Transverse colon (tissue), 4 donors: ENCODE data around the gene HUS1B.

ENCODE experiments used
- POLR2A ChIP-seq: fragments of 450-650 bp; IDR thresholded peaks from one replicate; pipeline ENCODE4 v1.6.1; 2016; ENCODE audit warnings: antibody characterized with exemption, mild to moderate bottlenecking, moderate library complexity
- POLR2AphosphoS5 ChIP-seq, 3 donors: sonication (generic); formaldehyde crosslinking; IDR thresholded peaks; one replicate each; pipeline ENCODE4 v1.6.1; 2016; ENCODE audit warnings: antibody characterized with exemption in 3 of 3
- TF ChIP-seq, protein P1 (sequence below), 5 experiments: fragments of 200-600 bp in 3 of 5; fragments of 450-650 bp in 2 of 5; sonication (generic) in 3 of 5; IDR thresholded peaks; 1 replicate in 2 of 5; 2 replicates in 3 of 5; pipeline ENCODE4 v1.5.1; 2016 to 2017; ENCODE audit warnings: antibody characterized with exemption in 5 of 5, inconsistent platforms in 3 of 5, mild to moderate bottlenecking in 2 of 5, moderate library complexity in 1 of 5

GRCh38 chr6:665403-666267 lies 8.7 kb upstream of the HUS1B start:
- no peak for TF ChIP-seq POLR2A
- TF ChIP-seq, protein P1, sequence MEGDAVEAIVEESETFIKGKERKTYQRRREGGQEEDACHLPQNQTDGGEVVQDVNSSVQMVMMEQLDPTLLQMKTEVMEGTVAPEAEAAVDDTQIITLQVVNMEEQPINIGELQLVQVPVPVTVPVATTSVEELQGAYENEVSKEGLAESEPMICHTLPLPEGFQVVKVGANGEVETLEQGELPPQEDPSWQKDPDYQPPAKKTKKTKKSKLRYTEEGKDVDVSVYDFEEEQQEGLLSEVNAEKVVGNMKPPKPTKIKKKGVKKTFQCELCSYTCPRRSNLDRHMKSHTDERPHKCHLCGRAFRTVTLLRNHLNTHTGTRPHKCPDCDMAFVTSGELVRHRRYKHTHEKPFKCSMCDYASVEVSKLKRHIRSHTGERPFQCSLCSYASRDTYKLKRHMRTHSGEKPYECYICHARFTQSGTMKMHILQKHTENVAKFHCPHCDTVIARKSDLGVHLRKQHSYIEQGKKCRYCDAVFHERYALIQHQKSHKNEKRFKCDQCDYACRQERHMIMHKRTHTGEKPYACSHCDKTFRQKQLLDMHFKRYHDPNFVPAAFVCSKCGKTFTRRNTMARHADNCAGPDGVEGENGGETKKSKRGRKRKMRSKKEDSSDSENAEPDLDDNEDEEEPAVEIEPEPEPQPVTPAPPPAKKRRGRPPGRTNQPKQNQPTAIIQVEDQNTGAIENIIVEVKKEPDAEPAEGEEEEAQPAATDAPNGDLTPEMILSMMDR (IDR thresholded peaks at IDR 0.05): no peak
- no peak for TF ChIP-seq POLR2AphosphoS5 (IDR thresholded peaks at IDR 0.05)
